GM12874 (cell line): ENCODE data around the gene RASD1.

Experiments
- TF ChIP-seq, protein P1 (sequence below): IDR thresholded peaks from 2 replicates; pipeline ENCODE4 v1.5.1; 2011; ENCODE audit warnings: low read depth, mild to moderate bottlenecking, control low read depth, low read length, moderate library complexity; ENCODE audit not compliant: insufficient read depth

RASD1 gene

GRCh38 chr17:17455173-17455572 lies 41.0 kb downstream of the RASD1 start:
- TF ChIP-seq, protein P1, sequence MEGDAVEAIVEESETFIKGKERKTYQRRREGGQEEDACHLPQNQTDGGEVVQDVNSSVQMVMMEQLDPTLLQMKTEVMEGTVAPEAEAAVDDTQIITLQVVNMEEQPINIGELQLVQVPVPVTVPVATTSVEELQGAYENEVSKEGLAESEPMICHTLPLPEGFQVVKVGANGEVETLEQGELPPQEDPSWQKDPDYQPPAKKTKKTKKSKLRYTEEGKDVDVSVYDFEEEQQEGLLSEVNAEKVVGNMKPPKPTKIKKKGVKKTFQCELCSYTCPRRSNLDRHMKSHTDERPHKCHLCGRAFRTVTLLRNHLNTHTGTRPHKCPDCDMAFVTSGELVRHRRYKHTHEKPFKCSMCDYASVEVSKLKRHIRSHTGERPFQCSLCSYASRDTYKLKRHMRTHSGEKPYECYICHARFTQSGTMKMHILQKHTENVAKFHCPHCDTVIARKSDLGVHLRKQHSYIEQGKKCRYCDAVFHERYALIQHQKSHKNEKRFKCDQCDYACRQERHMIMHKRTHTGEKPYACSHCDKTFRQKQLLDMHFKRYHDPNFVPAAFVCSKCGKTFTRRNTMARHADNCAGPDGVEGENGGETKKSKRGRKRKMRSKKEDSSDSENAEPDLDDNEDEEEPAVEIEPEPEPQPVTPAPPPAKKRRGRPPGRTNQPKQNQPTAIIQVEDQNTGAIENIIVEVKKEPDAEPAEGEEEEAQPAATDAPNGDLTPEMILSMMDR, result no peak

GRCh38 chr17:17454276-17454675 lies 41.9 kb downstream of the RASD1 start:
- TF ChIP-seq, protein P1, result no peak

DNA sequence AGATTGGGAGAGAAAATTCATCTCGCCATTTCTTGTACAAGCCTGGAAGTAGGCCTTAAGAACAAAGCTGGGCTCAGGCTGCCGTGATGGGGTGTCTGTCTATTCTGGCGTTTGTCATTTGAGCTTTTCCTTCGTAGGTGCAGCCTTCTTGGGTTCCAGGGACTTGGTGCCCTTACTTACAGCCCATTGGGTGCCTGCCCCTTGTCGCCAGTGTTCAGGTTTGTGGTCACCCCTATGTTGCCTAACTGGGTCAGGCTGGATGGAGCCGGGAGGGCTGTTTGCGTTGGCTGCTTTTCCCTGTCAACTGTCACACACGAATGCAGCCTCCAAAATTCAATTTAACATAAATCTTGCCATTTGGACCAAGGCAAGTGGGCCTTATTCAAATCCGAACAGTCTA lies 43.1 kb downstream of the RASD1 start:
- TF ChIP-seq, protein P1, result no peak

GRCh38 chr17:17448723-17449122 lies 47.5 kb downstream of the RASD1 start:
- TF ChIP-seq, protein P1, result no peak

GRCh38 chr17:17448076-17448475 lies 48.1 kb downstream of the RASD1 start:
- TF ChIP-seq, protein P1, result no peak

DNA sequence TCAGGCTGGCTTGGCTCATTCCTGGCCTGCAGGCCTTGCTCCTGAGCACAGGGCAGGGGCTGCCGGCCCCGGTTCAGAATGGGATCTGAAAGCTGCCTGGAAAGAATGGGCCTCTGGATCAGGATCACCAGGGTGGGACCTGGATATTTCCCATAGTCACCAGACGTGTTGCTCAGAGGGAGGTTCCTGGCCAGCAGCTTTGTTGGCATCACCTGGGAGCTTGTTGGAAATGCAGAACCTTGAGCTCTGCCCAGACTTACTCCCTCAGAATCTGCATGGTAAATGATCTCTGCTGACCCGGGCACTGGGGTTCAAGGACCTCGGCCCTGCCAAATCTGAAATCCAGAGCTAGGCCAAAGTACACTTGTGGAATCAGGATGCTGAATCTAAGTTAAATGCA lies 48.9 kb downstream of the RASD1 start:
- TF ChIP-seq, protein P1, result no peak

DNA sequence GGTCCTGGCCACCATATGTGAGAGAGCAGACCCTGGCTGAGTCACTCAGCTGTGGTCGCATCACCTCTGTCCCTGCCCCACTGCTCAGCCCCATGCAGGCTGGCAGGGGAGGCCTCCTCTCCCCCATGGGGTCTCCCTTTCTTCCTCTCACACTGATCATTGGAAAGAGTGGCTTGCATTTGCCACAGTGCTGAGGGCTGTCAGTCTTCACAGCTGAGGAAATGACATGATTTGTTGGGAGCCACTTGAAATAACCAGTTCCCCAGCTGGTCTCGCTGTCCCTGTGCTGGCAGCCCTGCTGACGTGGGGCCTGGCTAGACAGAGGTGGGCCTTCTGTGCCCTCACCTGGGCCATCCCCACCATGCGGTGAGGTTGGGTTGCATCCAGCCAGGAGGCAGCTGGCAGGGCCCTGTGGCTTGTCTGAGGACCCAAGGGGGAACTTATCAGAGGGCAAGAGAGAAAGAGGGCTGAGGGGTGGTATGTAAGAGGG lies 49.5 kb downstream of the RASD1 start:
- TF ChIP-seq, protein P1, result no peak
